GM18867 (cell line): Measurements from ENCODE around the gene STX8.
"Not testable (repeated sequence)": the region's sequence is repeated elsewhere in the genome, so short reads cannot be mapped to it uniquely, and the experiment has no call there.

Experiments
- ATAC-seq: cut with Tn5 transposase; IDR thresholded peaks from one replicate; pipeline ENCODE4 v1.9.1; 2021; ENCODE audit warnings: mild to moderate bottlenecking, moderate library complexity; ENCODE audit not compliant: unreplicated experiment

The STX8 gene

DNA sequence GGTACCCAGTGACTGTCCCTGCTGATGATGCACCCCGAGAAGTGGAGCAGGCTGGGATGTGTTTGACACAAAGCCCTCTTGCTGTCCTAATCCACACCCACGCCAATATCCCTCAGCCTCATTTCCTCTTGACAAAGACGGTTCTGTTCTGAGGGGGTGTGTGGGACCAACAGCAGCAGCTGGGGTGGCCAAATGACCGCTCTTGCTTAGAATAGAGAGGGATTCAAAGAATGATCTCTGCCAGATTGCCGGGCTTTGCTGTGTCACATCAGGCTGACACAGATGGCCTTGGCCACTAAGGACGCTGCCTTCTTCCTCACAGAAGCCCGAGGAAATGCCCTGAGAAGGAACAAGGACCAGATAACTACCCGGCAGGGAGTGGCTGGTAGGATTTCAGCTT, 303.6 kb downstream of the STX8 start:
- no peak for ATAC-seq

DNA sequence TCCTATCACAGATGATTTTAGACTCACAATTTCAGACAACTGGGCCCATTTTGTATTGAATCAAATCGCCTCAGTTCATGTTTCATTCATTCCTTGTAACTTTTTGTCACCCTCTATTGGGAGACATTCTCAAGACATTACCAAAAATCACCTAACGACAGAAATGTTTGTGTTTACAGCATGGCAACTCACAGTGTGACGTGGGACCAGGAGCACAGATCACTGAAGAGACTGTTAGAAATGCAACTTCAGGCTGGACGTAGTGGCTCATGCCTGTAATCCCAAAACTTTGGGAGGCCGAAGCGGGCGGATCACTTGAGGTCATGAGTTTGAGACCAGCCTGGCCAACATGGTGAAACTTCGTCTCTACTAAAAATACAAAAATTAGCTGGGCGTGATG, 304.7 kb downstream of the STX8 start:
- ATAC-seq: no peak

DNA sequence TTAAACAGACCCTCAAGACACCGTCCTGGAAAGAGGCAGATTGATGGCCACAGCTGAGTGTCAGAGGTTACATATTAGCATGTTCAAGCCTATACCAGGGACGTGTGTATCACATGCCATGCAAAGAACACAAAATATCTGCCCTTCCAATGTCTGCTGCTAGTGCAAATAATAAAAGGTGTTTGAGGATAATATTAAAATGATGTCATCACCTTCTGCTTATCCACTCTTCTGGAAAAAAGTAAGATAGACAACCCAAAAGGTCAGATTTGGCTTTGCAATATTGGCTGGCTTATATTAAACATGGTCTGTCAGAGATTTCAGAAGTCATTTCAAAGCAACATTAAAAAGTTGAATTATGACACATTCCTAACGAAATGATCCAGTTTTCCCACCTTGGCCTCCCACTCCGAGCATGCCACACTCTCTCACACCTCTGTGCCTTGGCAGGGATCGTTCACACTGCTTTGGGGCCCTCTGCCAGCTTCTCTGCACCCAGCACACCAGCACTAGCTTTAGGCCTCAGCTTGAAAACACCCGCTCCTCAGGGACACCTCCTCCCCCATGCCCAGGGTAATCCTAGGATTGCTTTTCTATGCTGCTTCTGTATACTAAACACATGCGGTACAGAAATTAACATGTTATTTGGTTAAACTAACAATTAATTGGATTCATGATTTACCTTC, 306.1 kb downstream of the STX8 start:
- ATAC-seq: no peak

DNA sequence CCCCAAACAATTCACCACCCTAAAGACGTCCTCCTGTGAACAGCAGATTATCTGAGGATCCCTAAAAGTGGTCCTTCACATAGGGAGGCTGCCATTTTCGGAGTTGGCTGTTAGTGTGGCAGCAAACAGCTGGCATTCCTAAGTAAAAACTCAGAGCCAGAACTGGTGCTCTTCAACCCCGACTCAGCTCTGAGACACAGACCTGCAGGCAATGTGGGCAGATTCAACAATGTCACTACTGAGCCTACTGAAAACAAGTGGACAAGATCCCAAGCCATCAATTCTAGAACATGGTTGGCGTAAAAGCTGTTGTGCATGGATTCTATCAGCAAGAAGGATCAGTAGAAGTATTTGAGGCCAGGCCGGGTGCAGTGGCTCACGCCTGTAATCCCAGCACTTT, 307.1 kb downstream of the STX8 start:
- no peak for ATAC-seq

DNA sequence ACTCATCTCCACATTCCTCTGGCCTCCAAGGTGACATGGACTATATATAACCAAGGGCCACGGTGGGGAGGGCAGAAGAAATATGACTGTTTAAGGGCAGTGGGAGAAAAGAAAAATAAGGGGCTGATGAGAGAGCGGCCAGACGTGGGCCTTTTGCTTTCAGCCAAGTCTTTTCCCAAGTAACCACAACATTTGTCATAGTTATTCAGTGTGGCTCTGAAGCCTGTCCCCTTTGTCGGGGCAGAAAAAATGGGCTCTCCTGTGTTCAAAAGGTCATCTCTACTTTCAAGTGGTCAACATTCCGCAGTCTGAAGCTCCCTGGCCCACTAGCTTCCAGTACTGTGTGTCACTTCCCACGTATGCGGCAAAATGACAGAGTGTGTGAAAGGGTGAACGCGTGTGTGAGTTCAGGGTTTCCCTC, 308.9 kb downstream of the STX8 start:
- no peak for ATAC-seq

DNA sequence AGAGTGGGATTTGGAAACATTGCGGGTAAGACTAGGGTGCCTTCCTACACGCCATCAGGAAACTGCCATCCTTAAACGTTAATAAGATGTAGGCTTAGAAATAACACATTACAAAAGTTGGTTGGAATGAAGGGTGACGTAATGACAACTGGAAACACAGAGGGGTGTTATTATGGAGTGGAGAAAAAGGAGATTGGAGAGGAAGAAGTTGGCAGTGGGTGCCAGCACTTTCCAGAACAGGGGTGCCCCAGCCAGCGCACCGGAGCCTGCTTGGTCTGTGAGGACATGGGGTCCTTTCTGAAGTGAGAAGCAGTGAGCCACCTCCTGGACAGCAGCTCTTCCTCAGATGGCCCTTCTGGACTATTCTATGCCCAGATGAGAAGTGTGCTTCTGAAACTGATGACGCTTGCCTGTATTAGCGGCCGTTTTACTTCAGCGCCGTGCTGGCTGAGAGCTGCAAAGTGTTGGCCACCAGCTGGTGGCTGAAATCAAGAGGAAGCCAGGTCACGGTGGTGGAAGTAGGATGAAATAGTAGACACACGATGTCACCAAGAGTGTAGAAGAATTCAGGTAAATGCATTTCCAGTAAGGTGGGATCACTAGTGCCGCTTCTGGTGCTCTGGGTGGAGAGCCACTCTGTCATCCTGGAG, 309.5 kb downstream of the STX8 start:
- no peak for ATAC-seq

DNA sequence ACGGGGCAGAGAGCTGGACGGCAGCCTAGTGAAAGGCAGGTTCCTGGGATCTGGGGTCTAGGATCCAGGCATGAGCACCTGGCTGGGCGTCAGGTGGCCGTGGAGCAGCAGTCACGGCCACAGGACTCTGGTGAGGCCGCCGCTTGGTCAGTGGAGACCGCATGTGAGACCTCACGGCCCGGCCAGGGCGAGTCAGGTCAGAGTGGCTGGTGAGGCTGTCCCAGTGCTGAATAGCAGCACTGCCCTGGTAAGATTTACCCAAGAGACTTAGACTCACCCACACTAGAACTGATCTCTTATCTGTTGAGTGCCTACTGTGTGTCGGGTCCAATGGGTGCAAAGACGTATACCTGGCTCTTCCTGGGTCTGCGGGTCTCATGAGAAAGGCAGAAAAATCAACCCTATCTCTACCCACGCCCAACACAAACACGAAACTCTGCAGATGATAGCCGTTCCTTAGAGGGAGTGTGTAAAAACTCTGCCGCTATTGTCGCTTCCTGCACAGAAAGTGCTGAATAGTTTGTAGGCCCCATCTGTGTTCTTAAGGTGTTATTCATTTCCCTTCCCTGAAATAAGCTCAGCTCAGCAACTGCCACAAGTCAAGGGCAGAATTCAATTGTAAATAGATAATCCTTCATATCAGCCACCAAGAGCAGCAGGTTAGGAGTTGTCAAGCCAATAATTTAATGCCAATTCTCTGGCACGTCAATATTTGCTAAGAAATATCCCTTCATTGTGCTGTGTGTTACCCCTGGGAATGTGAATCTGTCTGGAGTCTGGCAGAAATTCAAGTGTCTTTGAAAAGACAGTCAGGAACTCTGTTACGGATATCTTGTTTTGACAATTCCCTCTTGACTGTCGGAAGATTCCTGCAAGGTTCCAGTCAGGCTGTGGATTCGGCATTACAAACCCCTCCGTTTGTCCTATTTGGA, 314.3 kb downstream of the STX8 start:
- ATAC-seq: no peak

DNA sequence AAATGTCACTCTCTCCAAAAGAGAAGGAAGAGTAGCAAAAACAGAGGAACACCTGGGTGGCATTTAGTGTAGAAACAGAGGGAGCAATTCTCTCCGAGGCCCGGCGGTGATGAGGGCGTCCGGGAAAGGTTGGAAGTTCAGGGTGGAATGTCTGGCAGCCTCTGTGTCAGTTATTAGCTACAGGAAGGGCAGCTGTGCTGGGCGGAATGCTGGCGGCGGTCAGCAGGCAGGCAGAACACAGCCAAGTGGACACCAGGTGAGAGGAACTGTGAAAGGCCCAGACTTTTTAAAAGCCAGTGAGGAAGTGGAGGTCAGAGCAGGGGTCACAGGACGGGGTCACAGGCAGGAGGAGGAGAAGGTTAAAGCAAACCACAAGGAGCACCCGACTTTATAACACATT, 316.2 kb downstream of the STX8 start:
- no peak for ATAC-seq

DNA sequence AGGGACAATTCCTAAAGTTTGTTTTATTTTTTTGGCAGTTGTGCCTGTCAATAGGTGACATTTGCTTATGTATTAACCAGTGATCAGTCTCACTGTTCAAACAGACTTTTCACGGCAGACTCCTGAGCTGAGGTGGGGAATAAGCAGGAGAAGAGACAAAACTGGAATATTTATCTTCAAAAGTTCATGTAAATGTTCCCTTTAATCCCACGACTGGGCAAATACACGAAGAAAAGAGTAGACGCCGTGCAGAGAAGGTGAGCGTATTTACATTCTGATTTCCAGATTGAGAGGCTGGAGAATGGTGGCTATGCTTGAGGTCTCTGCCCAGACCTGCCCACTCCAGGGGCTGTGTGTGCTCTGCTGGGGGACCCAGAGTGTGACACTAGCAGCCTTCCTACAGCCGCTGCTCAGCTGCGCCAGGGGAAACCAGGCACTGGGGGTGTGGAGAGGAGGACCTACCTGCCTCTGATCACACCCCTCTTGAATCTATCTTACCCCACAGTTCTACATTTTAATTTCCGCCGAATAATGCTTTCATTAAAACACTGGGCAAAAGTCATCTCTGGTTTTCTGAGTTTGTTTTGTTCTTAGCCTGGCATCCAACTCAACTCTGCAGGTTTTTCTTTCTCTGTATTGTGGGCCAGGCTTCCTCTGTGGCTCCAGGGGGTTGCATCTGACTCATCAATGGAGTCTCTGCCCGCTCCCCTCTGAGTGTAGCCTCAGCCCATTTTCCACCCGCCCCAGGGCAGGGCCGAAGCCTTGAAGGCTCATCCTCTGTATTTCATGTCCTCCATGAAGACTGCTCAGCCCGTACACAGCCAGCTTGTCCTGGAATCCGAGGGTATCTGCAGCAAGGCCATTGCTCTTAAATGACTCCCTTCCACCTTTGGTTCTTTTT, 317.3 kb downstream of the STX8 start:
- no peak for ATAC-seq

DNA sequence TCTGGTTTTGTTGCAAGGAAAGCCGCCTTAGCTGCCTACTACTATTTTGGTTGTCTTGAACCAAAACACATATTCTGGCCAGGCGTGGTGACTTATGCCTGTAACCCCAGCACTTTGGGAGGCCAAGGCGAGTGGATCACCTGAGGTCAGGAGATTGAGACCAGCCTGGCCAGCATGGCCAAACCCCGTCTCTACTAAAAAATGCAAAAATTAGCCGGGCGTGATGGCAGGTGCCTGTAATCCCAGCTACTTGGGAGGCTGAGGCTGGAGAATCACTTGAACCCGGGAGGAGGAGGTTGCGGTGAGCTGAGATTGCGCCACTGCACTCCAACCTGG, 318.0 kb downstream of the STX8 start:
- not testable (repeated sequence) for ATAC-seq

DNA sequence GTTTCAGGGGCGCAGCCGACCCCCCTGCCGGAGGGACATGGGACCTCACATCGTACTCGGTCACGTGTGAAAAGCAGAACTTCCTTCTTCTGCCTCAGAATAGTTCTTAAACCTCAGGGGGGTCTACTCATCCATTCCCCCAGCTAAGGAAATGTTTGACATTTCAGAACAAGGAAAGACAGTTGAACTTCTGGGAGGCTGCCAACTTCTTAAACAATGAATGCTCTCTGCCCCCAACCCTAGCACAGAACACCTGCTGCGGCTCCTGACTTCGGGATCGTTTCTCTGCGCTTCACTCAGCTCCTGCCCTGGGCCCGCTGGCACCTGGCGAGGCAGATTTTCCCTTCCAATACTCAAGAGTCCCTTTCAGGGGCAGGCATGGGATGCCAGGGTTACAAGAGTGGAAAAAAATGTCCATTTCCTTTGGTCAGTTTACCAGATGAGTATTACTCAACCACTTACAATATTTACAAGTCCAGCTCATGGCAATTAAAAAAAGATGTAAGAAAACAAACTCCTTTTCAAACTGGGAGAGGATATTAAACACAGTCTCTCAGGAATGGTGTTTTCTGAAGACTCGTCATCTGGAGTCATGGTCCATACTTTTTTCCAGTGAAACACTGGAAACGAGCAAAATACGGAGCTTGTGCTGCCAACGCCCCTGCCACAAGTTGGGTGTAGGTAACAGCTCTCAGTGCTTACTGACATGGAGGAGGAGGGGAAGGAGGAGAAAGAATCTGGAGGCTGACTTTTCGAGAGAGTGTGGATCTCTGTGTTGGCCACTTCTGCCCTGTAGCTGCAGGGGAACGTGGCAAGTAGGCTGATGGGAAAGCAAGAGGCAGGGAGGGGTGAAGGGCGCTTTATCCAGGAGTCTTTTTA, 318.6 kb downstream of the STX8 start:
- no peak for ATAC-seq

DNA sequence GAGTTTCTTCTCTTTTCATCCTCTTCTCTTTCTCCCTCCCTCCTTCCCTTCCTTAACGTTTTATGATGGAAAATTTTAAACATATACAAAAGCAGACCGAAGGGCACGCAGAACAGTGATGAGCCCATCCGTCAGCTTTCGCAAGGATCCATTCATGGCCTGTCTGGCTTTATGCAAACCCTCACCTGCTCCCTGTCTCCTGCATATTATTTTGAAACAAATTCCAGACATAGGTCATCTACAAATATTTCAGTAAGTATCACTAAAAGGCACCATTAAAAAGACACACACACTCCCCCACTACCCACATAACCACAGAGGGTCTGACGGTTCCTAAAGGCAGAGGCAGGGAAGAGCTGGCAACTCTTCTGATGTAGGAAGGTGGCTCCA, 319.3 kb downstream of the STX8 start:
- no peak for ATAC-seq

DNA sequence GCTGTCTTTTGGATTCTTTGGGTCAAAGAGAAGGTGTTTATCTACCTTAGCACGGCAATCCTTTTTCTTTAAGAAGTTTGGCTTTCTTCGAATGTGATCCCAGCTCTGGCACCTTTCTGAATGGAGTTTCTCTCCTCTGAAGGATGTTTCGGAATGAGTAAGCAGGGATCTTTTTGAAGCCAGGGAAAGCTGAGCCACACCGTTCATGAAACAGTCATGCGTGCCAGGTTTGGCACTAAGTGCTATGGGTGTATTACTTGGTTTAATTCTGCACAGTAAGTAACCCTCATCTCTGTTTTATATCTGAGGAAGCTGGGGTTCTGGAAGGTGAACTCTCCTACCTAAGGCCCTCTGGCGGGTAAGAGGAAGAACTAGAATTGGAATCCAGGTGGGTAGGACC, 319.8 kb downstream of the STX8 start:
- ATAC-seq: no peak

DNA sequence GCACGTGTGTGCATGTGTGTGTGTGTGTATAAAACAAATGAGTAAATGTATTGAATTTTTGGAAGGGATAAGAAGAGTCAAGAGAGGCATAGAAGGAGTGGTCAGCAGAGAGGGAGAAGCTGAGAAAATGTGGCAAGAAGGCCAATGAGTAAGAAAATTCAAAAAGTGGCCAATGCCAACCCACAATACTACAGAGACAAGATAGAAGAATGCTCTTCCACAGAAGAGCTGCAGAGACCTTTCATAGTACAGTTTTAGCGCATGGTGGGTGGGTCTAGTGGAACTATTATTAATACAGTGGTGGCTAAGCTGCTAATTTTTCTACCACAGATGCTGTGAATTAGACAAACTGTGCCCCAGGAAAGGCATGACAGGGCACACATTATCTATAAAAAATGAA, 320.8 kb downstream of the STX8 start:
- no peak for ATAC-seq

DNA sequence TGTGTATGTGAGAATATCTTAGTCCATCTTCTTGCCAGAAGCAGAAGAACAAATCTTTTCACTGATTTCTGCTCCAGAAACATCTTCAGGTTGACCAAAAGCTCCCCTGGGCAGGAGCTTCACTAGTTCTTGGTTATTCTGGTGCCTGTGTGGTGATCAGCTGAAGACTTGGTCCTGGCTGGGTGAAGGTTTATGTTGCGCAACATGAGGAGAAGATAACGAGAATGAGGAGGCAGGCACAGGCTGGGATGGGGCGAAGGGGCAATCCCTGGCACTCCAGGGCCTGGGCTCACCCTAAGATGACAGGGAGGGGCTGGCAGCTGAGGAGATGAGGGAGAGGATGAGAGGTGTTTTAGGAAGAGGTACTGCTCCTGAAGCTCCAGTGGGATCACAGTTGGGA, 322.3 kb downstream of the STX8 start:
- ATAC-seq: no peak

DNA sequence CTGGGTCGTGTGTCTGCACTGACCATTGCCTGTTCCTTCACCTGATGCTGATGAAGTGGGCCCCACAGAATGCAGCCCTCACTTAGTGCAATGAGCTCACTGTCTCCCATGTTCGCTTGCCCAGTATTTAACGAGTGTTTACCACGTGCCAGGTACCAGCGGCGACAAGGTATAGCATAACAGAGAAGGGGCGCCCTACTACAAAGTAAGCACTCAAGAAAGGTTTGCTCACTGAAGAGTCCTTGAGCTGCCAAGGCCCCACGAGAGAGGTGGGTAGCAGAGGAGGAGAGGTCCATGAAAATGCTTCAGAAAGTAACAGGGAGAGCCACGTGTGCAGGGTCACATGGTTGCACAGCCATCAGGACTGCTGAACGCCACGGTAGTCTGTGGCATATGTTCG, 324.3 kb downstream of the STX8 start:
- no peak for ATAC-seq

DNA sequence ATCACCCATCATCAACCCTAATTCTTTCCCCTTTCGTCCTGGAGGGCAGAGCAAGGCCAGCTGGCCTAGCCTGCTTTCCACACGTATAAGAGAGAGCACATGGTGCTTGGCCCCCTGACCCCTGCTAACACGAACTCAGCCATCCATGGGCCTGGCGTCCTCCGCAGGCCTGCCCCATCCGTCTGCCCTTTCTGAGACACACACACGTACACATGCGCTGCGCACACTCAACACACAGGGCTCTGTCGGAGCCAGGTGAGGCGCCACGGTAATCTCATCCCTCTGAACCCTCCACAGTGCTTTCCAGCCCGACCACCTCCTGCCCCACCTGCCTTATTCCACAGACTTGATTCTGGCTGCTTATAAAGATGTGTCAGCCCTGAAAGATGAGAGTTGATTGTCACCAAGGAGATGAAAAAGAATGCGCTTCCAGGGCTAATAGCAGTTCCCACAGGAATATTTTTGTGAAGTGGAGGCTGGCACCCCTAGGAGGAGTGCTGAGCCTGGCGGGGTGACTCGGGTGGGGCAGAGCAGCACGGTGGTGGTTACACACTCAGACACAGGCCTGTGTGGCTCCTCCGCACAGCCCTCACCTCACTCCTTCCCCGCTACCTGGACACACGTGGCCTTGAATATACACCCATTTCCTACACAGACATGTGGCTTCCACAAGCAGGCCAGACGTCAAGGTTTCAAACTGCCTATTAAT, 326.2 kb downstream of the STX8 start:
- ATAC-seq: no peak

DNA sequence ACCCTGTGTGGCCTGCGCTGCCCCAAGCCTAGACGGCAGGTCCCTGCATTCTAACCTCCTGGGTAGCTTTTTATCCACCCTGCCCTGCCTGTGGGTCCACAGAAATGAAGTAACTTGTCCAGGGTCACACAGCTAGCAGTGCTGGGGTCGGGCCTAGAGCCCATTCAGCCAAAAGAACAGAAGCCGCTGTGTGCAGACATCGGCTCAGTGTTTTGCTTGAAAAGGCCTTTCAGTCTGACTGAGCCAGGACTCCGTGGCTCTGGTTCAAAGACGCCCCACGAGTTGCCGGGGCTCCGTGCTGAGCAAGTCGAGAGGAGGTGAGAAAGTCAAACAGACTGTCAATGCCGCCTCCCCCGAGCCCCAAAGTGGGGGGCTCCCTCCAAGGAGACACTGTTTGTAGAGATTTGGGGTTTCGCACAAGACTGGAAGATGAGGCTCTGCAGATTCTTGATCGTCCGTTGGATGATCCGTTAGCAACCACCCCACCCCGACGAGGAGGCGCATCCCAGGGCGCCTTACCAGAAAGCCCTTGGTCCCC, 328.1 kb downstream of the STX8 start:
- ATAC-seq: no peak
